SU-DHL-6 (cell line): ENCODE measurements around the gene TBRG4.

Experiments
- CTCF ChIP-seq: fragments of 200-600 bp; sonication (generic); IDR thresholded peaks from one replicate; pipeline ENCODE4 v1.5.1; 2017; ENCODE audit warnings: antibody characterized with exemption, mild to moderate bottlenecking, low read length, moderate library complexity; ENCODE audit not compliant: insufficient read depth, poor library complexity, severe bottlenecking
- EZH2phosphoT487 ChIP-seq: fragments of 200-600 bp; sonication (generic), shearing (Covaris generic); conservative IDR thresholded peaks from 2 replicates; pipeline ENCODE4 v1.6.1; 2018; ENCODE audit warnings: mild to moderate bottlenecking, antibody characterized with exemption, low read length, moderate library complexity, mixed read lengths

GRCh38 chr7:45088146-45088701 is 23.3 kb downstream of the TBRG4 start:
- TF ChIP-seq CTCF (no peak), EZH2phosphoT487 (no peak)
